Fibroblast of lung (primary cell): Measurements from ENCODE around the gene RBP2.

Source experiments
- EZH2 ChIP-seq: IDR thresholded peaks from 2 replicates; pipeline ENCODE4 v1.5.1; 2012; ENCODE audit warnings: low read length, control low read depth, mild to moderate bottlenecking; ENCODE audit errors: missing control alignments
- TF ChIP-seq, protein P1 (sequence below), 2 donors: IDR thresholded peaks in 1 of 2; conservative IDR thresholded peaks in 1 of 2; 1 replicate in 1 of 2; 2 replicates in 1 of 2; pipeline ENCODE4 v1.5.1; 2011 to 2012; ENCODE audit warnings: low read length in 2 of 2, control low read depth in 1 of 2, inconsistent platforms in 1 of 2, low read depth in 1 of 2, mild to moderate bottlenecking in 1 of 2

DNA sequence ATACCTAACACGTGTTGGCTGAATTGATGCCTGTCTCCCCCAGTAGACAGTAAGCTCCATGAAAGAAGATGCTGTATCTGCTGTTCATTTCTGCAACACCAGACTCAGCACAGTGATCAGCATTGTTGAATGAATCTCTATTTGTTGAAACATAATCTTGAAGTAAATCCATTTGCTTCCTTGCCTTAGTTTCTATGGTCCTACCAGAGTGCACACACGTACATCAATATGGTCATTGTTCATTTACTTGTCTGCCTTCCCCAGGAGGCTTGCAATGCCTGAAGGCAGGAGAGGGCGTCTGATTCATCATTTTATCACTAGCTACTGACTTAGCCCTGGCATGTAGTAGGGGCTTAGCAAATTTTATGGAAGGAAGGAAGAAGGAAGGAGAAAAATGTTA lies 19.2 kb downstream of the RBP2 start:
- TF ChIP-seq, protein P1, sequence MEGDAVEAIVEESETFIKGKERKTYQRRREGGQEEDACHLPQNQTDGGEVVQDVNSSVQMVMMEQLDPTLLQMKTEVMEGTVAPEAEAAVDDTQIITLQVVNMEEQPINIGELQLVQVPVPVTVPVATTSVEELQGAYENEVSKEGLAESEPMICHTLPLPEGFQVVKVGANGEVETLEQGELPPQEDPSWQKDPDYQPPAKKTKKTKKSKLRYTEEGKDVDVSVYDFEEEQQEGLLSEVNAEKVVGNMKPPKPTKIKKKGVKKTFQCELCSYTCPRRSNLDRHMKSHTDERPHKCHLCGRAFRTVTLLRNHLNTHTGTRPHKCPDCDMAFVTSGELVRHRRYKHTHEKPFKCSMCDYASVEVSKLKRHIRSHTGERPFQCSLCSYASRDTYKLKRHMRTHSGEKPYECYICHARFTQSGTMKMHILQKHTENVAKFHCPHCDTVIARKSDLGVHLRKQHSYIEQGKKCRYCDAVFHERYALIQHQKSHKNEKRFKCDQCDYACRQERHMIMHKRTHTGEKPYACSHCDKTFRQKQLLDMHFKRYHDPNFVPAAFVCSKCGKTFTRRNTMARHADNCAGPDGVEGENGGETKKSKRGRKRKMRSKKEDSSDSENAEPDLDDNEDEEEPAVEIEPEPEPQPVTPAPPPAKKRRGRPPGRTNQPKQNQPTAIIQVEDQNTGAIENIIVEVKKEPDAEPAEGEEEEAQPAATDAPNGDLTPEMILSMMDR (conservative IDR thresholded peaks at IDR 0.05 in 1 of 2, IDR thresholded peaks at IDR 0.05 in 1 of 2; ENCODE audit: low read depth in 1 of 2, low read length in 2 of 2), result no peak
- TF ChIP-seq EZH2, result no peak
